GM18499 (cell line): ENCODE results near the gene ARID5B.

Experiments used
- ATAC-seq: cut with Tn5 transposase; IDR thresholded peaks from one replicate; pipeline ENCODE4 v1.9.1; 2021; ENCODE audit warnings: moderate number of reproducible peaks; ENCODE audit not compliant: insufficient read depth, unreplicated experiment

ARID5B gene

DNA sequence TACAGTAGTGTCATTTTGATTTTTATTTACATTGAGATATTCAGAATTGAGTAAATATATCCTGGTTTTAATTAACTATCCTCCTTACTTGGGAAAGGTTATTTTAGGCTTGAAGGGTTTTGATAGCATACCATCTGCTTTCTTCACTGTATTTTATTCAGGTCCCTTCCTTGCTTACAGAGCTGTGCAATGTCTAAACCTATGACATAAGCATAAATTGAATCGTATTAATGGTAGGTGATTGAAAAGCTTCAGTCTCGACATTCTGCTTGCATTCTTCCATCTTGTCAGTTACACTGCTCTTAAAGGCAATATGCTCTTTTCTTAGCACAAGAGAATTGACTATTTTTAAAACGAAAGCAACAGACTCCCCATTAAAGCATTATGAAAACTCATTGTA, 102.5 kb downstream of the ARID5B start:
- no peak for ATAC-seq

DNA sequence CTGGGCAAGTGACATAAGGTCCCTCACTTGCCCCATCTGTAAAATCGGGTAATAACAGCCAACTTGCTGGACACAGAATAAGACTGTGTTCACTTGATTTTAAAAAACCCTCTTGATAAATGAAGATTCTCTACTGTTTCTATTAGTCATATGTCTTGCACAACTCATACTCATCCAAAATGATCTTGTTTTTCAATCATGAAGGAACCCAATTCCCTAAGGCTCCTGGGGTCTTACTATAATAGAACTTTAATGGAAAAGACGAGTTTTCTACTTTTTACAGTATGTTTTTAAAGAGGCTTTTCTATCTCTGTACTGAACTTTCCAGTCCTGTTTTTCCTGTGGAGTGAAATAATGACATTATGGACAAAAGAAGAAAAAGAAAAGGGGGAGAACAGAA, 103.8 kb downstream of the ARID5B start:
- no peak for ATAC-seq

DNA sequence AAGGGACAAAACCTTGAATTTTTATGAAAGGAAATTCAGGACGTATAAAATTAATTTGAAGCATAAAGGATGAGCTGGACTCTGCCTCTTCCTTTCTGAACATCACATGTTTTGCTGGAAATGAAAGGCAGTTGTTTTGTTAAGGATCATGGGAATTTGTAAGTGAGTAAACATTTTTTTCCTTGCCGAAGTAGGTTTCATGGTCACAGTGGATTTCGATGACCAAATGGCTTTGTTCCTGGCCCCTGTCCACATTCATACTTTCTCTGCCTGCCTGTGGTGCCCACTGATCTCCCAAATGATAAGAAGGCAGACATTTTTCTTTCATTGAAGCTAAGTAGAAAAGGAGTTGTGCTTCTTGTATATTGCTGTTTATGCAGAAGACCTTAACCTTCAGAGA, 104.2 kb downstream of the ARID5B start:
- ATAC-seq, result no peak

DNA sequence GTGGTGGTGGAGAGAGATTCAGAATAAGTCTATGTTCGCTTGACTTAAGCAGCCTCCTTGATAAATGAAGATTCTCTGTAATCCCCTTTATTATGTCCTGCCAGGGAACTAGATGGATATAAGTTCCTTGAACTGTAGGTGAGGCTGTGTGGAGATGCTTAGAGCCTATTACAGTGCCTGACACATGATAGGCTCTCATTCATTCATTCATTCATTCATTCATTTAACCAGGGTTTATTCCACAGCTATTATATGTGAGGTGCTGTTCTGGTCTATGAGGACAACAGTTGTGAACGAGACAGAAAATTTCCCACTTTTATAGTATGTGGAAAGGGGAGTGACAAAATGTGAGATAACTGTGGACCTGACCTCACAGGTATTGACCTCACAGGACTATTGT, 105.6 kb downstream of the ARID5B start:
- ATAC-seq, result no peak

DNA sequence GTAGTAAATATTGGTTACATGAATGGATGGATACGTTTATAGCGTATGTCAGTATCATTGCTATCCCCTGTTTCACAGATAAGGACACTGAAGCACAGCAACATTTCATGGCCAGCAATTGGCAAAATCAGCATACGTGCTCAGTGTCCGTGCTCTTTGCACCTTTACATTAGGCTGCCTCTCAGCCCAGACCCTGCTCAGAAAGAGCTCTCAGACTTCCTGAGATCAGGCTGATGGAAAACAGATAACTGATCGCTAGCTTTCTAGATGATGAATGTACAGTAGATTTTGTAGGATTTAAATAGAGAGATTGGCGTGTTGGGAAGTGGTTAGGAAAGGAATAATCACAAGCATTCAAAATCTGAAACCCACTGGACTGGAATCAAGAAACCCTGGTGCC, 106.7 kb downstream of the ARID5B start:
- ATAC-seq, result no peak

DNA sequence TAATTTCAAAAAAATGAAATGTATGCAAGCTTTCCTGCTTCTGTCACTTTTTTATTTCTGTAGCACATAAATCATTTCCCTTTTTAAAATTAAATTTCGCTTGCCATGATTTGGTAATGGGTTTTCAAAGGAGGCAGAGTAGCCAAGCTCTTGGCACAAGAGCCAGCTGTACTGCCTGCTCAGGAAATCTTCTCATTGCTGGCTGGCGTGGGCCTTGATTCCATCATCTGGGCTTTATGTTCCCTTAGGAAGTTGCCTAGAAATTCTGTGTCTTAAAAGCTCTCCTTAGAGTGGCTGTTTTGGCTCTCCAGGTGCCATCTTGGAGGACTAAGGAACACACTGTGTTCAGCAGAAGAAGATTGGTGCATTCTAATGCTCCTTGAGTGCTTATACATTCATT, 107.4 kb downstream of the ARID5B start:
- ATAC-seq, result no peak

DNA sequence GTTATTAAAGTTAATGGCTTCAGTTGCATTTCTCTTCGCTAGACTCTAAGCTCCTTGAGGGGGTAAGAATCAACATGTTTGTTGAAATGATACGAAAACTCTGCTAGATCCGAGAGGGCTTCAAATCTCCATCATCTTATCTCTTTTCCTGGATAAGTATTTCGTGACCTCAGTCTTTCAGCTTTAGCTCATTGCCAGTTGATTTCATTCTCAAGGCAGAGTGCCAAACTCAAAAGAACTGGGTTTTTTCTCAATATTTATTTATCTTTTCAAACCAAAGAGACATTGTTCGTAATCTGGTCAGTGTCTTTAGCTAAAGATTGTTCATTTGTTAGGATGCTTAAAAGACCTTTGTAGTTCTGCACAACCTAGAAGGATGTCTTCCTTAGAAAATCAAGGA, 108.9 kb downstream of the ARID5B start:
- ATAC-seq, result no peak

DNA sequence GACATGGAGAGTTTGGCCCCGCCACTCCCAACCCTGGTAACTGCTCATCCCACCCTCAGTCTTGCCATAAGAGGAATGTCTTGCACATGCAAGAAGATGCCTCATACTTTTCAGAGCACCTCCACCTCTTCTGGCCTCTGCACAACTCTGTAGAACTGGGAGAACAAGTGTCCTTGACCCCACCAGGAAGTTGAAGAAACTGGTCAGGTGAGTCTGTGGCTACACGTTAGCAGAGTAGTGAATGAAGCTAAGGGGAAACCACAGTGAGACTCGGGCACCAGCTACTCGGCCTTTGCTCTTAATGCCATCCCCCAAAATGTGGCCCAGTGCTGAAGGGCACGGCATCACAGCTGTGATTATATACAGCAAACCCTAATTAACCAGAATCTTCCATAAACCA, 110.1 kb downstream of the ARID5B start:
- no peak for ATAC-seq

DNA sequence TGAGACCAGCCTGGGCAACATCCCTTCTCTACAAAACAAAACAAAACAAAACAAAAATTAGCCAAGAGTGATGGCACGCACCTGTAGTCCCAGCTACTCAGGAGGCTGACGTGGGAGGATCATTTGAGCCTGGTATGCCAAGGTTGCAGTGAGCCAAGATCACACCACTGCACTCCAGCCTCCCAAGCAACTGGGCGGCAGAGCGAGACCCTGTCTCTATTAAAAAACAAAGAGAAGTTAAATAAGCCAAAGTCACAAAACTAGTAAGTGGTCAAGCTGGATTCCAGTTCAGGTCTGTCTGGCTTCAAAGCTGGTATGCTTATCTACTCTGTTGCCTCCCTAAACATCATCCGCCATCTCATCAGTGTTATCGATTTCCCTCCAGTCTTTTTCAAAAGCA, 110.8 kb downstream of the ARID5B start:
- ATAC-seq, result no peak

DNA sequence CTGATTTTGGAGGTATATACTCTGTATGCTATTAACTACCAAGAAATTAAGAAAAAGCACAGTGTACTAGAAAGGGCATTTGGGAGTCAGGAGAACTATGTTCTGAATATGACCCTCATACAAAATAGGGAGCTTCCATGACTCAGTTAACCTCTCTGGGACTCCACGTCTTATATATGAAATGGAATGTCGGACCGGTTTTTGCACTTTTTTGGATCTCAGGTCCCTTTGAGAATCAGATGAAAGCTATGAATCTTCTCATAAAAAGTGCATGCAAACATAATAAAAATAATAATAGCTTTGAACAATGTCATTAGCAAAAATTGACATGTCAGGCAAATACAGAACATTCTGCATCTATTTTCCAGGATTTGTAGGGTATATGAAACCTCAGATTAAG, 113.0 kb downstream of the ARID5B start:
- no peak for ATAC-seq

DNA sequence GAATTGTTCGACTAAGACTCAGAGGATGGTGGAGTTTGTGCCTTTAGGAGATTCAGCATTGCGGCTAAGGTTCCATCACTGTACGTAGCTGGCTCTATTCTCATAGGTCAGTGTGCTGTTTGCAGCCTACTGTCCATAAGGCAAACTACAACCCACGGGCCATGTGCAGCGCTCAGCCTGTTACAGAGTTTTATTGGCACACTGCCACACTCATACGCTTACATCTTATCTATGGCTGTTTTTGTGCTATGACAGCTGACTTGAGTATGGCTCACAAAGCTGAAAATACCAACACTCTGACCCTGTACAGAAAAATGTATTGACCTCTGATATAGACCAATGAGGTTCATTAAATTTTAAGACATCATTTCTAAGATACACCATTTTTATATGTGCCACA, 114.5 kb downstream of the ARID5B start:
- no peak for ATAC-seq

DNA sequence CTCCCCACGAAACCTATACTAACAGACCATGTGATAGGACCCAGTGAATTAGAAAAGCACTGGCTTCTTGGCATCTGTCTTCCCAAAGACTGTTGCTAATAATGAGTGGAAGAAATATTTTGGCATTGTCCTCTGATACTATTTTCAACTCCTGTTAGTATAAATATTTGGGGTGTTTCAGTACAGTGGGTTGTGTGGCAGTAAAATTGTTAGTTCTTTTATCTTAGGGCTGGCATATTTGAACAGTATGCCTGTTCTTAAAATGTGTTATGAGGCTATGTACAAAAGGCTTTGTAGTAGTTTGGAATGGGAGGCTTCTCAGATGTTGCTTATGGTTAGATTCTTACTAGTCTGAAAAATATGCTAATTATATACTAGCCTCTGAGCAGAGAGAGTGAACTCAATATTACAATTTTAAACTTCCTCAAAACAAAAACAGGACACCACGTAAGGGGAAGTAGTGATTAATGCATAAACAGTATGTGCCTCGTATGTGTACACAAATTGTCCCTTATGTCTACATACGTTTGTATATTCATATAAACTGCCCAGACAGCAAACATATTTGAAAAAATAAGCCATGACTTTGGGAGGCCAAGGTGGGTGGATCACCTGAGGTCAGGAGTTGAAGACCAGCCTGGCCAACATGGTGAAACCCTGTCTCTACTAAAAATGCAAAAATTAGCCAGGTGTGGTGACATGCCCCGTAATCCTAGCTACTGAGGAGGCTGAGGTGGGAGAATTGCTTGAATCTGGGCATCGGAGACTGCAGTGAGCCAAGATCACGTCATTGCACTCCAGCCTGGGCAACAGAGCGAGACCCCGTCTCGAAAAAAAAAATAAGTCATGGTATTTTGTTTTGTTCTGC, 115.4 kb downstream of the ARID5B start:
- no peak for ATAC-seq

DNA sequence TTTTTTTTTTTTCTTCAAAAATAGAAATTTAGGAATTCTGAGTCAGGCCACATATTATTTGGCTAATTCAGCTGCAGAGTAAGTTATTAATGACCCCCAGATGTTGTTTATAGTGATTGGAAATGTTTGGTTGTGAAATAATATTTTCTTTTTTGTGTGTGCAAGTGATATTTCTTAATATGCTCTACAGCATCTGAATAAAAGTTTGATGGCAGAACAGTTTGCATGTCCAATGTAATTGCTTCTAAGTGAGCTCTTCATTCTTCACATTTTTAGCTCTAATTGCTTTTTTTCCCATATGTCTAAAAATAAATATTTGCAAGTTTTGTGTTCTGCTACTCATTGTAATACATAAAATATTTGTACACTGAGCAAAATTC, 116.0 kb downstream of the ARID5B start:
- no peak for ATAC-seq

DNA sequence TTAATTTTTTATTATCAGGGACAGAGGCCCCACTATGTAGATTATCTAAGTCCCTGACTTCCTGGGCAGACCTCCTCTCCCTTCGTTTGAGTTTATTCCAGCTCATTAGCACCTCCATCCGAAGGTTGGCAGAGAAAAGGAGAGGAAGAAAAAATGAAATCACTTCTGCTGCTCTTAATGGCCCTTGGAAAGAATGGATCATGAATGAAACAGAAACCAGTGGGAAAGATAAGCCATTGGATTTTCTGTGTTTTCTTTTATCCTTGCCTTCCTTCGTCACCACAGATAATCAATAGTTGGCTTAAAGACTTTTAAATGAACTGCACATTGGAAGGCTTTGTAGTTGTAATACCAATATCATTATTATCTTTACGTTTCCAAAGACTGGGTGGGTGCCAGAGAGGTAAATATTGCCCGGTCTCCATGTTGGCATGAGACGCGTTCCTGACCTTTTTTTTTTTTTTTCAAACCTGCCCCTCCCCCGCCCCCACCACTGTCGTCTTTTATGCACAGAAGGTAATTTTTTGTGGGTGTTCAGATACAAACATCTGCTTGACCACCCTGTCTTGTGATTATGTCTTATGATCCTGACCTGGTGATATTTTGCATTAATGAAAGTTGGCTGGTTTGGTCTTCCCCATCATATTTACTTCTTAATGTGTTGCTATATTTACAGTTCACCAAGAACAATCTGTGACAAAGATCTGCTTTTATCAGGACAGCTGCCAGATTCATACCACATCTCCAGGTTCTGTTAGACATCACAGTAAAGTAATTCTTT, 116.8 kb downstream of the ARID5B start:
- ATAC-seq, result no peak

DNA sequence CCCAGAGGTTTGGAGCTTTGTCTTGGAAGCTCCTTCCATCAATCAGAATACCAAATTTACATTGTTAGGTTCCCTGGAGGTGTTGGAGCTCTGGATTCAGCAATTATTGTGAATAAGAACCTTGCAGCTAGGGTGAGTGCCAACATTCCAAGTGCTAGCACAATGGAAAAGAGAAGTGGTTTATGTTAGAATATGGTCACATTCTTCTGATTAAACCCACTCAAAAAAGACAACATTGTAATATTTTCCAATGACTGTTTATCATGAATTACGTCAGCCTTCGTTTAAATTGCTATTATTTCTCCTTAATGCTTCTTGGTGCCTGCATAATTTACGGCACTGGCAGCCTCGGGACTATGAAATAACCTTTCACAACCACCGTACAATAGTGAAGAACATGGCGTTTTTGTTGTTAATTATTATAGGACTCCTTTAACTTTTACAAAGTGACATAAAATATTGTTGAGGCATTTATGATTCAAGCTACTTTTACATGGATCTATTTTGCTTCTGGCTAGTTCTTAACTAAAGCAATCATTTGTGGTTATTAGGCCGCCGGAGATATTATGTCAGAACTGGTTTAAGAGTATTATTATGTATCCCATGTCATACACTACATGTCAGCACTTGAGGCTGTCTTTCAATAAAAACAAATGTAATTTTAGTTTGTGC, 117.7 kb downstream of the ARID5B start:
- no peak for ATAC-seq

DNA sequence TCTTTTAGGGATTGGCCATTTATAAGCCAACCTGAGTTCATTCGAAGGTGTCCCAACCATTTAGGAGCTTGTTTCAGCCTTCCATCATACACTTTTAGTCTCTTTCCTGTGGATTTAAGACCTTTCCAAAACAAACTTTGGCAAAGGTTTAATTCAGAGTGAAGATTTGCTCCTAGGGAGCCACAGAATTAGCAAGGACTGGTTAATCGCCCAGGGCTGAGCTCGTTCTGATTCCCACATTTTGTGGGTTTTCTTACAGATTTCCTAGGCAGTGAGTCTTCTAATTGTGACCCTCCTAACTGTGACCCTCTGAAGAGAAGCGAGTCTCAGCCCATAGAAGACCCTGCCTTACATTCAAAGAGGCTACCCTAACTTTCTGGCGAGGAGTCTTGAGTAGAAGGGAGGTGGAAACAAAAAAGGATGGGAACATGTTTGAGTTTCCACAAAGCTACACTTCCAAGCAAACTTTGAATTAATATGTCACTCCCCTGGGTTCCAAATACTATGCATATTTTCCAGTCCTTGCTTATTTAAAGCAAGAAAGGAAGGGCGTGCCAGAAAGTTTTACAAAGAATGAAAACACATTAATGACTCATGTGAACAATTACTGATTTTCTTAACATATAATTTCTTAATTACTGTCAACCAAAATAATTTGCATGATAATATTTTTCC, 118.3 kb downstream of the ARID5B start:
- no peak for ATAC-seq

DNA sequence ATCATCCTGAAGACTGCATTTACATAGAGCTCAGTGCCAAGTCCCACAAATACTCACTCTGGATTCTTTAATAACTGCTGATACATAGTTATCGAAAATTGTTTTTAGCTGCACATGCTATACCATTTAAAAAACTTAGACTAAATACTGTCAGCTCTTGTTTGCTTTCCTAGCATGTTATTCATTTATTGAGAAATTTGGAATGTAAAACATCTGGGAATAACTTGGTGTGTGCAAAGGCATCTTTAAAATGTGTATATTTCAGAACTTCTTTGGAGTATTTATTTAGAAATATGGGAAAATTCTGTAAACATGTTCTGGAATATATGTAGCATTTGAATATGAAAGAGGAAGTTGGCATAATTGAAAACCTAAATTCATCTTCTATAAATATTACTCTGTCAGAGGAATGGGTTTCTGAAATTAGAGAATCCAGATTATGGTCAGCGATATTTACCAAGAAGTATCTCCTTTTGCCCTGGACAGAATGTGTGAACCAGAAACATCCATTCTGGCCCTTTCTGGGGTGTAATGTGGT, 119.7 kb downstream of the ARID5B start:
- no peak for ATAC-seq

DNA sequence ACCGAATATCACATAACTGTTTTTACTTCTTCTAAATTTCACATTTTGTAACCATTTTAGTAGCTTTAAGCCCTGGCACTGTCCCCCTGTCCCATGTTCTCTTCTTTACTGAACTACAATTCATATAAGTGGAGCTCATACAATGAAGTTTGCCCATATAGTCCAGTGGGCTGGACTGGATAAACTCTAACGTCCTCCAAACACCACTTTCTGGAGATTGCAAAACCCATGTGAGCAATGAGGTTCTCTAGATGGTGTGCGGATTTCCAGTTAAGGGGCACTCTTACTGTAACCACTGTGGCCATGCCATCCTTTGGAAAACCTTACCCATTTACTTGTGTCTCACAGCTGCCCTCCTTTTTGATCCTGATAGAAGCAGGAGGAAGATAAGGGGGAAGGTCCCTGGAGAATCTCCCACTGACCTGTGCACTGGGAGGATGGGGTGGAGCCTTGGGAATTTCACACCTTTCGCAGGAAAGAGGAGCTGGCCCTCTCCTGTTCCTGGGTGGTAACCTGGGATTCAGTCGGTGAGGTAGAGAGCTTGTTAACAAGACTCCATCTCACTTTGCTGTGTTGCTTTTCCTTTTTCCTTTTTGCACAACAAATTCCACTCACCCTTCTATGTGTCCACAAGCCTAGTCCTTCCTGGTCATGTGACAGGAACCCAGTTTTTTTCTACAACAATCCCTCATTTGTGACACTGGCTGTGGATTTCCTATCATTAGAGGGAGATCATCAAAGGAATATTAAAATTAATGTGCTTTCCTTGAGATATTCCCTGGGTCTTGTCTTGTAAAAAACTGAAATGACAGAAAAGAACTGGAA, 120.7 kb downstream of the ARID5B start:
- ATAC-seq, result no peak

DNA sequence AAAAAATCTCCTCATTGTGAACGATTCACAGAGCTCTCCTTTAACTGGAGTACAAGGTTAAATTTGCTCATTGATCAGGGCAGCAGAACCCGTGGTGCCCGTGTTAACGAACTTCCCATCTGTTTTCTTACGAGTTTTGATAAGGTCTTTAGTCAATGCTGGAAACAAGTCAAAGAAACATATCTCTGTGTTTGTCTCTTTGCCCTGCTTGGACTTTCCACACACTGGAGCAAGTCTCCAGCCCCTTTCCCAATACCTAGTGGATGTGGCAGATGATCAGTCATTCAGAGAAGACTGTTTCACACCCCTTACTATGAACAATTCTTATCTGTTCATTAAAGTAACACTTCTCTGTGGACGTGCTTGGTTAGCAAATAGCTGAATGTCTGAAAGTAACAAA, 121.3 kb downstream of the ARID5B start:
- no peak for ATAC-seq

DNA sequence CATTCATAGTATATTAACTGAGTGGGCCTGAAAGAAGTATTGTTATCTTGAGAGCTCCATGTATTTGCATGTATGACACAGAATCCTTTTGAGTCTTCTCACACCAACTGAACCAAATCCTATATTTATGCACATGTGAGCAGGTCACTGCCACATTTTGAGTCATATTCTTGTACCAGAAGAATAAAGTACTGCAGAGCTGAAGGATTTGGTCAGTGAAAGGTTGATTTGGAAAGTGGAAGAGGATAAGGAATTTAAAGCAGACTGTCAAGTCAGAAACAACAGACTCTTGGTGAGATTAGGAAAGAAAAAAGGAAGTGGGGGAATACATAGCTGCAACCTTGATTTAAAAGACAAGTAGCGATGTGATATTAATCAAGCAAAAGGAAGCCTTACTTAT, 121.8 kb downstream of the ARID5B start:
- no peak for ATAC-seq
